H1 (cell line): Measurements from ENCODE around the gene NOC2L. TPM values are rescaled to one million over a fixed set of nuclear protein-coding genes. Genes with fewer than 3 reads are reported as not detected.

Experiments
- CTCF ChIA-PET: fragments of 300-600 bp; sonication (Branson Sonifier 250); formaldehyde crosslinking; loops from one replicate; lab custom pipeline; 2021; ENCODE audit not compliant: partially characterized antibody; lab: Charles Lee
- POLR2A ChIA-PET: fragments of 300-600 bp; sonication (Branson Sonifier 250); formaldehyde crosslinking; loops from one replicate; lab custom pipeline; 2021; ENCODE audit warnings: inconsistent platforms; ENCODE audit not compliant: partially characterized antibody; lab: Charles Lee
- DNase-seq, 2 experiments: peaks; one replicate each; pipeline versions ENCODE4 v3.0.0 to v3.0.0-alpha.2; 2010 to 2022; ENCODE audit warnings: low spot score in 2 of 2, low read depth in 1 of 2, mixed read lengths in 1 of 2
- FAIRE-seq: peaks from 2 replicates; lab custom pipeline; 2011; peaks lifted over from hg19 to GRCh38; lab: Jason Lieb, UNC
- H2AFZ ChIP-seq: 2 replicates; pipeline ENCODE4 v1.8.1; 2012; ENCODE audit warnings: low read length, inconsistent platforms
- H2AK5ac ChIP-seq: 2 replicates; pipeline ENCODE4 v1.6.1; 2013; ENCODE audit warnings: low read depth, low read length
- H2BK120ac ChIP-seq: replicated peaks from 2 replicates; pipeline ENCODE3; 2013; ENCODE audit warnings: low read depth, low read length, inconsistent platforms
- H2BK12ac ChIP-seq: 2 replicates; pipeline ENCODE4 v1.6.1; 2013; ENCODE audit warnings: low read depth, low read length
- H2BK15ac ChIP-seq: 2 replicates; pipeline ENCODE4 v1.6.1; 2013; ENCODE audit warnings: low read length
- H2BK20ac ChIP-seq: 2 replicates; pipeline ENCODE4 v1.6.1; 2013; ENCODE audit warnings: low read length
- H2BK5ac ChIP-seq: 2 replicates; pipeline ENCODE4 v1.6.1; 2013; ENCODE audit warnings: low read depth, low read length
- H3K14ac ChIP-seq: 2 replicates; pipeline ENCODE4 v1.6.1; 2013; ENCODE audit warnings: inconsistent platforms; ENCODE audit not compliant: insufficient read length
- H3K18ac ChIP-seq: 2 replicates; pipeline ENCODE4 v1.6.1; 2013; ENCODE audit warnings: low read length; ENCODE audit errors: extremely low read depth
- H3K23ac ChIP-seq: 2 replicates; pipeline ENCODE4 v1.6.1; 2013; ENCODE audit warnings: inconsistent platforms; ENCODE audit not compliant: insufficient read length
- H3K23me2 ChIP-seq: 2 replicates; pipeline ENCODE4 v1.6.1; 2013; ENCODE audit warnings: low read depth, low read length
- H3K27ac ChIP-seq: 2 replicates; pipeline ENCODE4 v1.6.1; 2011; ENCODE audit warnings: low read depth, low read length, inconsistent platforms
- H3K27me3 ChIP-seq, 4 experiments: replicated peaks in 1 of 4; 1 replicate in 1 of 4; 2 replicates in 3 of 4; pipeline versions ENCODE4 v1.6.1 to v1.8.1; 2011 to 2013; ENCODE audit warnings: low read length in 3 of 4, mild to moderate bottlenecking in 3 of 4, inconsistent platforms in 2 of 4, mixed read lengths in 2 of 4, moderate library complexity in 1 of 4; ENCODE audit not compliant: control insufficient read depth in 3 of 4, insufficient read depth in 3 of 4; ENCODE audit errors: extremely low read depth in 1 of 4
- H3K36me3 ChIP-seq, 4 experiments: 2 replicates each; pipeline versions ENCODE4 v1.6.1 to v1.8.1; 2011 to 2013; ENCODE audit warnings: mild to moderate bottlenecking in 4 of 4, low read length in 3 of 4, moderate library complexity in 2 of 4, control low read depth in 1 of 4, inconsistent platforms in 1 of 4; ENCODE audit not compliant: insufficient read depth in 4 of 4, control insufficient read depth in 2 of 4
- H3K4ac ChIP-seq: replicated peaks from 2 replicates; pipeline ENCODE3; 2013; ENCODE audit warnings: low read length, low read depth, mixed read lengths, inconsistent platforms; ENCODE audit not compliant: insufficient read length
- H3K4me1 ChIP-seq, 4 experiments: replicated peaks in 1 of 4; 1 replicate in 1 of 4; 2 replicates in 3 of 4; pipeline versions ENCODE4 v1.6.1 to v1.8.1; 2011 to 2013; ENCODE audit warnings: low read length in 3 of 4, inconsistent platforms in 2 of 4, mixed read lengths in 1 of 4; ENCODE audit not compliant: insufficient read depth in 4 of 4, control insufficient read depth in 3 of 4
- H3K4me2 ChIP-seq, 2 experiments: 2 replicates each; pipeline versions ENCODE4 v1.6.1 to v1.8.1; 2011 to 2013; ENCODE audit warnings: low read depth in 2 of 2, low read length in 2 of 2, control low read depth in 1 of 2, inconsistent platforms in 1 of 2, mild to moderate bottlenecking in 1 of 2; ENCODE audit not compliant: insufficient read depth in 1 of 2
- H3K4me3 ChIP-seq, 4 experiments: fragments of 200-600, 300-600 bp in 1 of 4; sonication (generic), shearing (Covaris generic), sonication (Bioruptor Twin) in 1 of 4; 2 replicates each; pipeline versions ENCODE4 v1.5.1 to v1.8.1; 2011 to 2016; ENCODE audit warnings: low read length in 4 of 4, low read depth in 3 of 4, control low read depth in 2 of 4, inconsistent platforms in 2 of 4, mild to moderate bottlenecking in 2 of 4, mixed read lengths in 1 of 4, moderate library complexity in 1 of 4; ENCODE audit not compliant: insufficient read depth in 2 of 4; ENCODE audit errors: extremely low read depth in 1 of 4
- H3K56ac ChIP-seq: replicated peaks from 2 replicates; pipeline ENCODE3; 2013; ENCODE audit warnings: low read depth, mild to moderate bottlenecking, mixed read lengths, low read length, inconsistent platforms; ENCODE audit not compliant: insufficient read length
- H3K79me1 ChIP-seq: 2 replicates; pipeline ENCODE4 v1.6.1; 2013; ENCODE audit warnings: low read depth, low read length, control low read depth
- H3K79me2 ChIP-seq, 2 experiments: 2 replicates each; pipeline versions ENCODE4 v1.6.1 to v1.8.1; 2012 to 2013; ENCODE audit warnings: low read length in 2 of 2, mild to moderate bottlenecking in 2 of 2, inconsistent platforms in 1 of 2; ENCODE audit not compliant: insufficient read depth in 2 of 2, control insufficient read depth in 1 of 2
- H3K9ac ChIP-seq, 4 experiments: replicated peaks in 1 of 4; 1 replicate in 1 of 4; 2 replicates in 3 of 4; pipeline versions ENCODE4 v1.6.1 to v1.8.1; 2011 to 2013; ENCODE audit warnings: low read depth in 3 of 4, low read length in 3 of 4, control low read depth in 2 of 4, mild to moderate bottlenecking in 2 of 4, moderate library complexity in 2 of 4, inconsistent platforms in 1 of 4; ENCODE audit errors: extremely low read depth in 1 of 4
- H3K9me3 ChIP-seq, 2 experiments: 2 replicates each; pipeline versions ENCODE4 v1.6.1 to v1.8.1; 2012 to 2013; ENCODE audit warnings: mild to moderate bottlenecking in 2 of 2, moderate library complexity in 2 of 2, control low read depth in 1 of 2, inconsistent platforms in 1 of 2, low read depth in 1 of 2, low read length in 1 of 2, mixed read lengths in 1 of 2; ENCODE audit not compliant: insufficient read depth in 2 of 2
- H4K20me1 ChIP-seq, 2 experiments: replicated peaks in 1 of 2; 2 replicates each; pipeline versions ENCODE3 to v1.8.1; 2011 to 2013; ENCODE audit warnings: inconsistent platforms in 2 of 2, low read length in 2 of 2, mild to moderate bottlenecking in 1 of 2; ENCODE audit not compliant: insufficient read depth in 2 of 2, control insufficient read depth in 1 of 2
- H4K5ac ChIP-seq: 2 replicates; pipeline ENCODE4 v1.6.1; 2013; ENCODE audit warnings: low read length, low read depth, mixed read lengths, inconsistent platforms; ENCODE audit not compliant: insufficient read length
- H4K8ac ChIP-seq: 2 replicates; pipeline ENCODE4 v1.8.0; 2013; ENCODE audit warnings: mild to moderate bottlenecking, moderate library complexity, low read length, inconsistent platforms; ENCODE audit not compliant: insufficient read depth; ENCODE audit errors: extremely low read depth
- H4K91ac ChIP-seq: replicated peaks from 2 replicates; pipeline ENCODE3; 2013; ENCODE audit warnings: low read length, mixed read lengths, inconsistent platforms; ENCODE audit not compliant: insufficient read length
- EZH2 ChIP-seq: fragments of 200-600 bp; sonication (generic); IDR thresholded peaks from 2 replicates; pipeline ENCODE4 v1.7.1; 2012; ENCODE audit warnings: low read depth, mild to moderate bottlenecking, moderate library complexity, low read length, inconsistent platforms; ENCODE audit not compliant: severe bottlenecking
- GTF2F1 ChIP-seq: IDR thresholded peaks from 2 replicates; pipeline ENCODE4 v1.6.1; 2012; ENCODE audit warnings: low read depth, low read length, improper control_type of control experiment, borderline replicate concordance
- SP1 ChIP-seq: IDR thresholded peaks from 2 replicates; pipeline ENCODE4 v1.6.1; 2011; ENCODE audit warnings: low read depth, low read length
- TAF7 ChIP-seq: optimal IDR thresholded peaks from 2 replicates; pipeline ENCODE3; 2011; ENCODE audit warnings: low read depth, mild to moderate bottlenecking, inconsistent platforms, low read length, moderate library complexity, borderline replicate concordance
- WGBS, 2 experiments: shearing (Covaris generic) in 1 of 2; methylation state at CpG; one replicate each; pipeline versions ENCODE4 v1.1.6 to v1.1.7; 2013 to 2015; ENCODE audit warnings: low lambda C conversion rate in 2 of 2, mixed read lengths in 2 of 2, inconsistent platforms in 1 of 2, low coverage in 1 of 2, missing lambda C conversion rate in 1 of 2; ENCODE audit not compliant: insufficient replicate concordance in 2 of 2, insufficient coverage in 1 of 2, insufficient read length in 1 of 2; ENCODE audit errors: extremely low coverage in 1 of 2, missing lambda C conversion rate in 1 of 2; 5-methylcytosine and 5-hydroxymethylcytosine counted together
- polyA plus RNA-seq, 7 experiments: library from polyadenylated mRNA; depleted of rRNA in 3 of 7; stranded (reverse) in 5 of 7; unstranded in 2 of 7; fragments of >200 nt in 5 of 7; fragments of 200-250 nt in 2 of 7; gene quantifications; 1 replicate in 5 of 7; 2 replicates in 1 of 7; 4 replicates in 1 of 7; pipeline versions ENCODE4 v1.2.1 to v1.2.3, GENCODE V29; 2011 to 2013; ENCODE audit warnings: missing spikeins in 2 of 7, mixed read lengths in 2 of 7
- total RNA-seq: library from RNA; stranded (reverse); fragmentation: NEBNext Ultra II Directional; extraction: Animal tissue kit (Norgen Biotek cat#: 25700); gene quantifications from 2 replicates; pipeline ENCODE4 v1.2.1, GENCODE V29; 2021
- TF ChIP-seq, protein P1 (sequence below): IDR thresholded peaks from 2 replicates; pipeline ENCODE4 v1.6.1; 2011; ENCODE audit warnings: low read depth, mild to moderate bottlenecking, low read length; ENCODE audit not compliant: insufficient read depth

NOC2L gene
- total and polyA plus RNA-seq, 2 of the 8 experiments (the other 6 are each of a cell fraction or from before 2014, with no cell fraction given): 74.7 to 130 TPM

DNA sequence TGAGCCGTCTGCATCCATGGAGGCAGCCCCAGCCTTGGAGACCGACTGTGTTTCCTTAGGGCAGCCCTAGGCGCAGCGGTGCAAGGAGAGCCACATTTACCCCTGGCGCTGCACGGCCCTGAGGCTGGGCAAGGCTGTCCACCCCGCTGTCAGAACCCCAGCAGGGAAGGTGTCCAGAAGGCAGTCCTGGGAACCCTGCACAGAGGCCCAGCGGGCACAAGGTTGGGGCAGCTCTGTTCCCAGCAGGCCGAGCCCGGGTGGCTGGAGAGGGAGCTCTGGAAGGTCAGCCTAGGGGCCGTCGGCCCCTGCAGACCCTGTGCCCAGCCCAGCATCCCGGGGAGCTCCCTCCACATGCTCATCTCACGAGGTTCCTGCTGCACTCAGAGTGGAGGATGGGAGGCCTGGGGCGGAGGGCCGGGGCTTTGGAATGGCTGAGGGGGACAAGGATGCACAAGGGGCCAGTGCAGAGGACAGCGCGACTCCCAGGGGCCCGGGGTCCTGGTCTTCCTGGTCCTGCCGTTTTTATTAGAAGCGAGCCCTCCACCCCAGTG, 55.3 kb downstream of the NOC2L start:
- H4K20me1 ChIP-seq: peaks cover 2 to 3% of the 10 kb centered on the region in 2 experiments
- H3K4me2 ChIP-seq: peak overlapping the region in 1 of 2 experiments; percentile 62; a peak in 3 of 4 replicates
- H4K5ac ChIP-seq: no peak overlapping the region
- no peak overlapping the region for H3K4ac ChIP-seq
- no peak overlapping the region for H3K27ac ChIP-seq
- no peak overlapping the region for H3K56ac ChIP-seq
- H2BK120ac ChIP-seq: no peak overlapping the region
- H3K23me2 ChIP-seq: peaks cover 2% of the 10 kb centered on the region; the same call in 1 of the 2 replicates
- no peaks in the 10 kb centered on the region for H3K36me3 ChIP-seq
- 77% methylated on average over 21 of the region's 21 CpGs; no CpG with 5 or more reads in 1 of the 2 experiments for WGBS, 2 experiments
- no peak overlapping the region for H2BK20ac ChIP-seq
- no peak overlapping the region for H2AK5ac ChIP-seq
- FAIRE-seq (no peak), DNase-seq (peak in 1 of 2 experiments; percentile 48)
- no peak overlapping the region for H2BK12ac ChIP-seq
- no peak overlapping the region for H3K23ac ChIP-seq
- ChIA-PET CTCF (interaction anchor here (1.4 to 4.1 kb wide), 6 partner anchors 8 to 35 kb away, joined by 5 to 20 read pairs (median 9); no protein-coding TSS in a partner anchor), POLR2A (interaction anchor here (1.5 to 3.4 kb wide), 2 partner anchors 13 to 38 kb away, joined by 3 to 9 read pairs; no protein-coding TSS in a partner anchor)
- H3K4me3 ChIP-seq: peak overlapping the region in 1 of 4 experiments; percentile 38; a peak in 1 of 8 replicates
- no peak overlapping the region for H3K14ac ChIP-seq
- H3K18ac ChIP-seq: no peak overlapping the region
- no peak overlapping the region for H2BK5ac ChIP-seq
- H3K9me3 ChIP-seq: no peaks in the 10 kb centered on the region
- H4K91ac ChIP-seq: no peak overlapping the region
- peaks cover 0 to 5% (median 2%) of the 10 kb centered on the region in 4 experiments; a peak in 4 of 7 replicates for H3K4me1 ChIP-seq
- no peak overlapping the region for H2BK15ac ChIP-seq
- H2AFZ ChIP-seq: no peak overlapping the region
- H3K27me3 ChIP-seq: peaks cover 24 to 42% (median 36%) of the 10 kb centered on the region in 4 experiments
- H3K9ac ChIP-seq: no peak overlapping the region
- TF ChIP-seq GTF2F1 (no peak), EZH2 (peak; percentile 2), TAF7 (no peak), SP1 (no peak)
- TF ChIP-seq, protein P1, sequence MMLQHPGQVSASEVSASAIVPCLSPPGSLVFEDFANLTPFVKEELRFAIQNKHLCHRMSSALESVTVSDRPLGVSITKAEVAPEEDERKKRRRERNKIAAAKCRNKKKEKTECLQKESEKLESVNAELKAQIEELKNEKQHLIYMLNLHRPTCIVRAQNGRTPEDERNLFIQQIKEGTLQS: no peak
- H3K79me1 ChIP-seq: no peaks in the 10 kb centered on the region
- H3K79me2 ChIP-seq: no peaks in the 10 kb centered on the region
- H4K8ac ChIP-seq: no peak overlapping the region; the same call in 1 of the 2 replicates
